IMR-90 (cell line): ENCODE results near the gene LRRC37A3. TPM values are rescaled to one million over a fixed set of nuclear protein-coding genes. Genes with fewer than 3 reads are reported as not detected.
"Not testable (repeated sequence)": the region's sequence is repeated elsewhere in the genome, so short reads cannot be mapped to it uniquely, and the experiment has no call there.

Experiments used
- ATAC-seq: fragments of 200-7000 bp; cut with Tn5 transposase; 2 replicates; pipeline ENCODE4 v1.9.1; 2020; ENCODE audit warnings: low read depth, mild to moderate bottlenecking, moderate library complexity
- BruUV-seq: library from RNA; stranded (reverse); fragments of 400-500 nt; replicated peaks from 2 replicates; lab custom pipeline; 2021; lab: Mats Ljungman, UMichigan
- CTCF ChIA-PET: fragments of 300-600 bp; formaldehyde crosslinking; extraction: SDS; loops from one replicate; lab custom pipeline; 2021; ENCODE audit warnings: antibody characterized with exemption; lab: Yijun Ruan, JAX
- POLR2A ChIA-PET: fragments of 300-600 bp; sonication (Branson Sonifier 250); formaldehyde crosslinking; loops from one replicate; lab custom pipeline; 2022; ENCODE audit warnings: antibody characterized with exemption; ENCODE audit not compliant: unreplicated experiment; lab: Charles Lee
- DNase-seq: peaks from one replicate; pipeline ENCODE4 v3.0.0; 2013
- H2AFZ ChIP-seq: replicated peaks from 2 replicates; pipeline ENCODE3; 2013; ENCODE audit warnings: low read length, mild to moderate bottlenecking; ENCODE audit not compliant: poor library complexity
- H2AK5ac ChIP-seq: 2 replicates; pipeline ENCODE4 v1.6.1; 2013; ENCODE audit warnings: low read depth, low read length, inconsistent platforms
- H2AK9ac ChIP-seq: replicated peaks from 2 replicates; pipeline ENCODE3; 2013; ENCODE audit warnings: mild to moderate bottlenecking, low read depth, low read length, moderate library complexity; ENCODE audit not compliant: poor library complexity
- H2BK120ac ChIP-seq: 2 replicates; pipeline ENCODE4 v1.6.1; 2013; ENCODE audit warnings: low read depth, low read length, inconsistent platforms
- H2BK15ac ChIP-seq: 3 replicates; pipeline ENCODE4 v1.6.1; 2013; ENCODE audit warnings: low read depth, low read length, inconsistent platforms
- H2BK20ac ChIP-seq: 2 replicates; pipeline ENCODE4 v1.6.1; 2013; ENCODE audit warnings: low read depth, mild to moderate bottlenecking, inconsistent platforms, low read length, moderate library complexity
- H2BK5ac ChIP-seq: 2 replicates; pipeline ENCODE4 v1.6.1; 2013; ENCODE audit warnings: mild to moderate bottlenecking, low read depth, low read length, inconsistent platforms; ENCODE audit not compliant: poor library complexity, severe bottlenecking
- H3K14ac ChIP-seq: replicated peaks from 2 replicates; pipeline ENCODE4 v1.6.1; 2013; ENCODE audit warnings: low read depth, low read length, inconsistent platforms
- H3K18ac ChIP-seq: 2 replicates; pipeline ENCODE4 v1.6.1; 2013; ENCODE audit warnings: low read depth, low read length, control low read depth
- H3K23ac ChIP-seq: 2 replicates; pipeline ENCODE4 v1.6.1; 2013; ENCODE audit warnings: low read depth, low read length, inconsistent platforms
- H3K27ac ChIP-seq: 2 replicates; pipeline ENCODE4 v1.5.1; 2013; ENCODE audit warnings: mild to moderate bottlenecking, control low read depth, low read length; ENCODE audit not compliant: insufficient read depth
- H3K27me3 ChIP-seq: 2 replicates; pipeline ENCODE4 v1.6.1; 2013; ENCODE audit warnings: low read length; ENCODE audit not compliant: control insufficient read depth, insufficient read depth
- H3K36me3 ChIP-seq: 2 replicates; pipeline ENCODE4 v1.6.1; 2013; ENCODE audit warnings: low read length, mixed read lengths; ENCODE audit not compliant: control insufficient read depth, insufficient read depth
- H3K4ac ChIP-seq: 2 replicates; pipeline ENCODE4 v1.6.1; 2013; ENCODE audit warnings: low read depth, low read length, inconsistent platforms
- H3K4me1 ChIP-seq: 2 replicates; pipeline ENCODE4 v1.6.1; 2013; ENCODE audit warnings: low read length, mixed read lengths; ENCODE audit not compliant: control insufficient read depth, insufficient read depth
- H3K4me2 ChIP-seq: 2 replicates; pipeline ENCODE4 v1.6.1; 2013; ENCODE audit warnings: low read depth, mild to moderate bottlenecking, control low read depth, low read length, moderate library complexity
- H3K4me3 ChIP-seq: 2 replicates; pipeline ENCODE4 v1.5.1; 2013; ENCODE audit warnings: low read depth, mild to moderate bottlenecking, control low read depth, low read length, moderate library complexity; ENCODE audit not compliant: insufficient read depth
- H3K56ac ChIP-seq: 2 replicates; pipeline ENCODE4 v1.6.1; 2013; ENCODE audit warnings: low read length, inconsistent platforms; ENCODE audit not compliant: insufficient read depth; ENCODE audit errors: extremely low read depth
- H3K79me1 ChIP-seq, 2 experiments: 2 replicates each; pipeline ENCODE4 v1.6.1; 2013; ENCODE audit warnings: low read length in 2 of 2, inconsistent platforms in 1 of 2, low read depth in 1 of 2
- H3K9ac ChIP-seq: 2 replicates; pipeline ENCODE4 v1.6.1; 2013; ENCODE audit warnings: low read depth, low read length, control low read depth
- H3K9me1 ChIP-seq: 2 replicates; pipeline ENCODE4 v1.6.1; 2013; ENCODE audit warnings: low read length, inconsistent platforms; ENCODE audit not compliant: insufficient read depth
- H3K9me3 ChIP-seq: 2 replicates; pipeline ENCODE4 v1.6.1; 2013; ENCODE audit warnings: low read length; ENCODE audit not compliant: control insufficient read depth, insufficient read depth
- H4K20me1 ChIP-seq: 2 replicates; pipeline ENCODE4 v1.6.1; 2013; ENCODE audit warnings: low read length, inconsistent platforms; ENCODE audit not compliant: insufficient read depth
- H4K5ac ChIP-seq: 2 replicates; pipeline ENCODE4 v1.6.1; 2013; ENCODE audit warnings: mild to moderate bottlenecking, low read depth, low read length, control low read depth
- H4K8ac ChIP-seq, 2 experiments: 2 replicates each; pipeline ENCODE4 v1.6.1; 2013; ENCODE audit warnings: low read depth in 2 of 2, low read length in 2 of 2, control low read depth in 1 of 2, inconsistent platforms in 1 of 2
- H4K91ac ChIP-seq: 2 replicates; pipeline ENCODE4 v1.6.1; 2013; ENCODE audit warnings: low read depth, low read length, inconsistent platforms; ENCODE audit not compliant: insufficient read depth
- CHD1 ChIP-seq: IDR thresholded peaks from 2 replicates; pipeline ENCODE4 v1.6.1; 2012; ENCODE audit warnings: low read depth, low read length, improper control_type of control experiment
- FOS ChIP-seq: fragments of 150-350 bp; IDR thresholded peaks from 2 replicates; pipeline ENCODE4 v1.6.1; 2016; ENCODE audit warnings: low read depth, low read length
- MAFK ChIP-seq: IDR thresholded peaks from 2 replicates; pipeline ENCODE4 v1.6.1; 2012; ENCODE audit warnings: low read depth, low read length, improper control_type of control experiment
- MAZ ChIP-seq: IDR thresholded peaks from 2 replicates; pipeline ENCODE4 v1.6.1; 2012; ENCODE audit warnings: low read depth, mild to moderate bottlenecking, low read length, improper control_type of control experiment, moderate library complexity, borderline replicate concordance
- POLR2A ChIP-seq: IDR thresholded peaks from 2 replicates; pipeline ENCODE4 v1.6.1; 2012; ENCODE audit warnings: mild to moderate bottlenecking, low read depth, low read length
- RAD21 ChIP-seq: IDR thresholded peaks from 2 replicates; pipeline ENCODE4 v1.6.1; 2012; ENCODE audit warnings: low read length, improper control_type of control experiment
- RFX5 ChIP-seq: IDR thresholded peaks from 2 replicates; pipeline ENCODE4 v1.8.0; 2012; ENCODE audit warnings: low read depth, mild to moderate bottlenecking, low read length, moderate library complexity
- WGBS, 2 experiments: methylation state at CpG; one replicate each; pipeline versions ENCODE4 v1.1.5 to v1.1.7; 2013; ENCODE audit warnings: missing lambda C conversion rate in 2 of 2; ENCODE audit not compliant: insufficient read length in 1 of 2; ENCODE audit errors: extremely low coverage in 2 of 2; 5-methylcytosine and 5-hydroxymethylcytosine counted together
- dilution Hi-C: fragments of 300-500 bp; cut with HindIII; formaldehyde crosslinking; loops from one replicate; pipeline ENCODE4 v1.14.3; 2018; ENCODE audit warnings: low sequenced_read_pairs; ENCODE audit not compliant: unreplicated experiment
- in situ Hi-C: fragments of 300-500 bp; cut with MboI; formaldehyde crosslinking; loops from 3 replicates; pipeline ENCODE4 v1.14.3; 2019; ENCODE audit warnings: low sequenced_read_pairs, inconsistent platforms, mixed read lengths
- intact Hi-C: fragments of 100-400 bp; cut with micrococcal nuclease; formaldehyde crosslinking; loops from 2 replicates; pipeline ENCODE4 v1.10.0; 2022
- polyA plus RNA-seq, 3 experiments: library from polyadenylated mRNA; depleted of rRNA; stranded (reverse); fragments of >200 nt; gene quantifications; 2 replicates each; pipeline ENCODE4 v1.2.3, GENCODE V29; 2012; ENCODE audit warnings: low replicate concordance in 1 of 3
- total RNA-seq: library from RNA; depleted of rRNA; stranded (reverse); fragments of >200 nt; gene quantifications from 2 replicates; pipeline ENCODE4 v1.2.3, GENCODE V29; 2012
- TF ChIP-seq, protein P1 (sequence below): fragments of 150-350 bp; IDR thresholded peaks from 2 replicates; pipeline ENCODE4 v1.6.1; 2016; ENCODE audit warnings: low read depth, mild to moderate bottlenecking, low read length, moderate library complexity, borderline replicate concordance

LRRC37A3 gene
- total and polyA plus RNA-seq, 2 of the 4 experiments (the other 2 are of a cell fraction) = 3.1 to 4.5 TPM

DNA sequence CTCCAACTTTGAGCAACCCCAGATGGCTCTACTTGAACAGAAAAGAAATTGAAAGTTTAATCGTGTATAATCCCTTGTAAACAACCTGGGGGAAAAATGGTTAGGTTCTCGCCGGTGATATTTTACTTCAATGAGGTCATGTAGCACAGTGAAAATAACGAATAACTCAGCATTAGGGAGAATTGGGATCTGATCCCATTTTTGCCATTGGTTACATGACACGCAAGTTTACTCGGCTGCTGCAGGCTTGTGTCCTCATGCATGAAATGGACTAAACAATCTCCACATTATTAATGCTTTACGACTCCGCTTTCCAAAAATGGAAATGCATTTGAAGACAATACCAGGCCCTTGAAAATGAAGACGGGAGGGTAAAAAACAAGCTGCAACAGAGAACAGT, 45.5 kb upstream of the LRRC37A3 start:
- H2AK9ac ChIP-seq = no peak overlapping the region
- DNase-seq = no peak
- TF ChIP-seq, protein P1, sequence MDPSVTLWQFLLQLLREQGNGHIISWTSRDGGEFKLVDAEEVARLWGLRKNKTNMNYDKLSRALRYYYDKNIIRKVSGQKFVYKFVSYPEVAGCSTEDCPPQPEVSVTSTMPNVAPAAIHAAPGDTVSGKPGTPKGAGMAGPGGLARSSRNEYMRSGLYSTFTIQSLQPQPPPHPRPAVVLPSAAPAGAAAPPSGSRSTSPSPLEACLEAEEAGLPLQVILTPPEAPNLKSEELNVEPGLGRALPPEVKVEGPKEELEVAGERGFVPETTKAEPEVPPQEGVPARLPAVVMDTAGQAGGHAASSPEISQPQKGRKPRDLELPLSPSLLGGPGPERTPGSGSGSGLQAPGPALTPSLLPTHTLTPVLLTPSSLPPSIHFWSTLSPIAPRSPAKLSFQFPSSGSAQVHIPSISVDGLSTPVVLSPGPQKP = no peak
- TF ChIP-seq MAFK (no peak), RAD21 (no peak), FOS (no peak), MAZ (no peak), RFX5 (no peak), POLR2A (no peak), CHD1 (no peak)
- H2BK5ac ChIP-seq = no peak overlapping the region
- in situ Hi-C loops = no loop called here
- no peak overlapping the region for H2AFZ ChIP-seq
- no peak overlapping the region for H3K14ac ChIP-seq
- dilution Hi-C loops = no loop called here
- H3K4me2 ChIP-seq = no peak overlapping the region
- no peaks in the 10 kb centered on the region for H3K36me3 ChIP-seq
- no TSS peak for BruUV-seq
- CTCF ChIA-PET = interaction anchor here (0.6 kb wide), 1 partner anchor 23 kb away, joined by 3 read pairs; no protein-coding TSS in a partner anchor
- no peak overlapping the region for H2BK120ac ChIP-seq
- 80% methylated on average over 2 of the region's 9 CpGs; no CpG with 5 or more reads in 1 of the 2 experiments for WGBS, 2 experiments
- no peak overlapping the region for H2AK5ac ChIP-seq
- no peak overlapping the region for H3K23ac ChIP-seq
- no peak overlapping the region for H3K4ac ChIP-seq
- H3K56ac ChIP-seq = no peak overlapping the region
- intact Hi-C loops = no loop called here
- H4K91ac ChIP-seq = no peak overlapping the region
- H4K20me1 ChIP-seq = no peaks in the 10 kb centered on the region
- POLR2A ChIA-PET = no interaction called here
- H3K9ac ChIP-seq = no peak overlapping the region
- H2BK15ac ChIP-seq = no peak overlapping the region
- no peak overlapping the region for H3K27ac ChIP-seq
- no peak overlapping the region for H4K8ac ChIP-seq
- no peaks in the 10 kb centered on the region; a peak in 1 of 4 replicates for H3K79me1 ChIP-seq
- no peak overlapping the region for H2BK20ac ChIP-seq
- H3K27me3 ChIP-seq = no peaks in the 10 kb centered on the region
- no peaks in the 10 kb centered on the region for H3K9me1 ChIP-seq
- no peak overlapping the region for H3K18ac ChIP-seq
- H4K5ac ChIP-seq = no peak overlapping the region
- no peak overlapping the region for H3K4me3 ChIP-seq
- peaks cover 1% of the 10 kb centered on the region; the same call in 1 of the 2 replicates for H3K4me1 ChIP-seq
- no peak for ATAC-seq
- no peaks in the 10 kb centered on the region for H3K9me3 ChIP-seq

DNA sequence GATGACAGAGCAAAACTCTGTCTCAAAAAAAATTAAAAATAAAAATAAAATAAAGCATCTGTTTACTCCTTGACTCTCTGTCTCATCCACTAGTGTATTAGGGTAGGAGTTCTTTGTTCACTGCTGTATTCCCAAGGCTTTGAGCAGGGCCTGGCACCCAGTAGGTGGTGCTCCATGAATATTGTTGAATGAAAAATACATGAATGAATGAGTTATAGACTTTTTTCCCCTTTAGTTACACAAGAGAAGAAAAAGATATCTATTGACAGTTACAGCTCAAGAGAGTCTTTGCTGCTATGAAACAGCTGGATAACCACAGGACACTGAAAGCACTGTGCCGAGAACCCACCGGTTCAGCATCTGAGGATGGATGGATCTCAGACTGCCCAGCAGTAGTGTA, 44.5 kb upstream of the LRRC37A3 start:
- H2AFZ ChIP-seq, H3K14ac ChIP-seq, H3K4me1 ChIP-seq, POLR2A ChIA-PET, dilution Hi-C loops, H3K9ac ChIP-seq, H3K9me3 ChIP-seq, H3K79me1 ChIP-seq, H2AK5ac ChIP-seq, H3K4me3 ChIP-seq, H3K4me2 ChIP-seq, in situ Hi-C loops, H2BK120ac ChIP-seq, H3K27ac ChIP-seq, H3K56ac ChIP-seq, H3K36me3 ChIP-seq, H4K5ac ChIP-seq, ATAC-seq, CTCF ChIA-PET, H2BK15ac ChIP-seq, H4K91ac ChIP-seq, H2AK9ac ChIP-seq, DNase-seq, H3K4ac ChIP-seq, H3K9me1 ChIP-seq, H2BK5ac ChIP-seq, H3K18ac ChIP-seq, BruUV-seq, H3K23ac ChIP-seq, H4K8ac ChIP-seq, H4K20me1 ChIP-seq, intact Hi-C loops, H3K27me3 ChIP-seq, H2BK20ac ChIP-seq: not testable (repeated sequence)
- no CpG with 5 or more reads among the region's 2 CpGs for WGBS, 2 experiments
